Left lung (tissue), 10 donors: ENCODE measurements around the gene TNFAIP3. TPM values are rescaled to one million over a fixed set of nuclear protein-coding genes. Genes with fewer than 3 reads are reported as not detected.

Experiments used
- ATAC-seq: fragments of 200-7000 bp; cut with Tn5 transposase; one replicate; pipeline ENCODE4 v1.9.1; 2020; ENCODE audit warnings: moderate library complexity
- DNase-seq, 4 donors: peaks; one replicate each; pipeline ENCODE4 v3.0.0-alpha.2; 2013 to 2020
- H3K27ac ChIP-seq, 2 donors: fragments of 200-600 bp; sonication (generic) in 1 of 2; one replicate each; pipeline versions ENCODE4 v1.5.0 to v1.8.0; 2020 to 2021
- H3K27me3 ChIP-seq, 2 donors: fragments of 200-600 bp; sonication (generic) in 1 of 2; one replicate each; pipeline versions ENCODE4 v1.5.0 to v1.8.0; 2020 to 2021
- H3K36me3 ChIP-seq, 2 donors: fragments of 200-600 bp; sonication (generic) in 1 of 2; one replicate each; pipeline versions ENCODE4 v1.5.0 to v1.8.0; 2020 to 2021
- H3K4me1 ChIP-seq, 2 donors: fragments of 200-600 bp; one replicate each; pipeline ENCODE4 v1.8.0; 2021
- H3K4me3 ChIP-seq, 2 donors: fragments of 200-600 bp; sonication (generic) in 1 of 2; one replicate each; pipeline versions ENCODE4 v1.5.0 to v1.8.0; 2020 to 2021; ENCODE audit warnings: mild to moderate bottlenecking in 1 of 2
- H3K9me3 ChIP-seq, 2 donors: fragments of 200-600 bp; sonication (generic) in 1 of 2; one replicate each; pipeline versions ENCODE4 v1.5.0 to v1.8.0; 2020 to 2021
- CTCF ChIP-seq, 2 donors: fragments of 200-600 bp; sonication (generic) in 1 of 2; IDR thresholded peaks; one replicate each; pipeline versions ENCODE4 v1.5.0 to v1.8.0; 2021; ENCODE audit warnings: antibody characterized with exemption in 2 of 2
- intact Hi-C, 2 donors: fragments of 100-400 bp; cut with DNase I; formaldehyde crosslinking; loops; one replicate each; pipeline versions ENCODE4 v1.11.2 to v1.14.2; 2022
- polyA plus RNA-seq, 6 donors: library from polyadenylated mRNA; unstranded; fragments of 120-200 nt; gene quantifications; one replicate each; pipeline ENCODE4 v1.2.1, GENCODE V29; 2013; ENCODE audit not compliant: insufficient read length in 6 of 6
- total RNA-seq, 2 donors: library from RNA; stranded (reverse); fragmentation: NEBNext Ultra II Directional; extraction: Animal tissue kit (Norgen Biotek cat#: 25700); gene quantifications; one replicate each; pipeline ENCODE4 v1.2.1, GENCODE V29; 2021
- donor health status: DM: no; HTN: yes; CAD: no.
- donor health status: DM: no; HTN: no; CAD: no.

TNFAIP3 gene
- total and polyA plus RNA-seq, 8 donors, result 14.6 to 102 (median 17.2) TPM

DNA sequence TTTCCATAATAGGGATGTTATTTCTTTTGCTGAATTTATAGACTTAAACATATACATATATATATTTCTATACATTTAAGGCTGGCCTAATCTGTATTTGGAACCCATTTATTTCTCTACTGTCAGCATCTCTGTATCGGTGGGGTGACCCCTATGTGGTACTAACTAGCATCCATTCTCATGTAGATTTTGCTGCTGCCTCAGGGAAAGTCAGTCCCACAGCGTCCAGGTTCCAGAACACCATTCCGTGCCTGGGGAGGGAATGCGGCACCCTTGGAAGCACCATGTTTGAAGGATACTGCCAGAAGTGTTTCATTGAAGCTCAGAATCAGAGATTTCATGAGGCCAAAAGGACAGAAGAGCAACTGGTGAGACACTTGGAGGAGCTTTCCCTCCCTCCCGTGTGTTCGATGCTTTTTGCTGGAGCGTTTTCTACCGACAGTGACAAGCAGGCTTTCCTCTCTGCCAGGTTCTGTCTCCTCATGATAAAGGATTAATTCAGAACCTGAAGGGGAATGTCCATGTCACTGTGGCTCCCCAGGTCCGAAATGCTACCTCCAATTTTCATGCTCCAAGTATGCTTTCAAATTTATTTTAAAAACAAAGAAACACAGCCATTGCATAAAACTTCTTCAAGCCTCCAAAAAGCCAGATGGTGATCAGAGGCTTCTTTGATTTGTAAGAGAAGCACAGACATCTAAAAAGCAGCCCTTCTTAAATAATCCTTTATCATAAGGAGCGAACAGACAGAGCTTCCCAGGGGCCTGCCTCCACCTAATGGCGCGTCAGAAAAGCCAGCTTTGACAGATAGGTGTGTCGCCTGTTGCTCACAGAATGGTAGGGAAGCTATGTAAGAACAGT, 13.1 kb downstream of the TNFAIP3 start:
- Histone ChIP-seq H3K4me1 (peaks cover 8 to 92% of the 10 kb centered on the region in 2 donors), H3K9me3 (peaks cover 0 to 2% of the 10 kb centered on the region in 2 donors), H3K27me3 (no peaks in the 10 kb centered on the region), H3K36me3 (peaks cover 5 to 83% of the 10 kb centered on the region in 2 donors), H3K27ac (peak overlapping the region in 1 of 2 donors; percentile 70), H3K4me3 (no peak overlapping the region)
- no peak for TF ChIP-seq CTCF (IDR thresholded peaks at IDR 0.05)
- ATAC-seq, result no peak
- no peak for DNase-seq
- intact Hi-C loops, result no loop called here

DNA sequence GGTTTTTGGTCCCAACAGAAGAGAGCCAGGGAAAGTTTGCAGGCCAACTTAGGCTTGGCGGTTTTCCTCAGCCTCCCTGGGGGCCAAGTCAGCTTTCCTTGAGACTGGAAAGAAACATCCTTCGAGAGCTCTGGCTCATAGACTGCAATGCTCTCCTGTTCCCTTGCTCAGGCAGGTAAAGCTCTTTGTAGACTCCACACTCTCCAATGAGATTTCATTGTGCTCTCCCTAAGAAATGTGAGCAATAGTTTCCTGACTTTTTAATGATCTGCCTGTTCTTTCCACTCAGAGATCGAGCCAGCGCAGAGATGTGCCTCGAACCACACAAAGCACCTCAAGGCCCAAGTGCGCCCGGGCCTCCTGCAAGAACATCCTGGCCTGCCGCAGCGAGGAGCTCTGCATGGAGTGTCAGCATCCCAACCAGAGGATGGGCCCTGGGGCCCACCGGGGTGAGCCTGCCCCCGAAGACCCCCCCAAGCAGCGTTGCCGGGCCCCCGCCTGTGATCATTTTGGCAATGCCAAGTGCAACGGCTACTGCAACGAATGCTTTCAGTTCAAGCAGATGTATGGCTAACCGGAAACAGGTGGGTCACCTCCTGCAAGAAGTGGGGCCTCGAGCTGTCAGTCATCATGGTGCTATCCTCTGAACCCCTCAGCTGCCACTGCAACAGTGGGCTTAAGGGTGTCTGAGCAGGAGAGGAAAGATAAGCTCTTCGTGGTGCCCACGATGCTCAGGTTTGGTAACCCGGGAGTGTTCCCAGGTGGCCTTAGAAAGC, 13.9 kb downstream of the TNFAIP3 start:
- Histone ChIP-seq H3K9me3 (peaks cover 0 to 2% of the 10 kb centered on the region in 2 donors), H3K27ac (peak overlapping the region in 1 of 2 donors; percentile 70), H3K36me3 (peaks cover under 1 to 75% of the 10 kb centered on the region in 2 donors), H3K4me1 (peaks cover 8 to 84% of the 10 kb centered on the region in 2 donors), H3K27me3 (no peaks in the 10 kb centered on the region), H3K4me3 (no peak overlapping the region)
- ATAC-seq, result no peak
- TF ChIP-seq CTCF (IDR thresholded peaks at IDR 0.05), result no peak
- intact Hi-C loops, result no loop called here
- DNase-seq, result peak in 1 of 4 donors; percentile 71

GRCh38 chr6:137881522-137881886, 14.4 kb downstream of the TNFAIP3 start:
- H3K36me3 ChIP-seq, result peaks cover 0 to 70% of the 10 kb centered on the region in 2 donors
- TF ChIP-seq CTCF (IDR thresholded peaks at IDR 0.05), result no peak
- intact Hi-C loops, result no loop called here
- no peaks in the 10 kb centered on the region for H3K27me3 ChIP-seq
- DNase-seq (no peak), ATAC-seq (no peak)
- peaks cover 0 to 2% of the 10 kb centered on the region in 2 donors for H3K9me3 ChIP-seq
- peaks cover 8 to 78% of the 10 kb centered on the region in 2 donors for H3K4me1 ChIP-seq
- peak overlapping the region in 1 of 2 donors; percentile 70 for H3K27ac ChIP-seq
- H3K4me3 ChIP-seq, result no peak overlapping the region

DNA sequence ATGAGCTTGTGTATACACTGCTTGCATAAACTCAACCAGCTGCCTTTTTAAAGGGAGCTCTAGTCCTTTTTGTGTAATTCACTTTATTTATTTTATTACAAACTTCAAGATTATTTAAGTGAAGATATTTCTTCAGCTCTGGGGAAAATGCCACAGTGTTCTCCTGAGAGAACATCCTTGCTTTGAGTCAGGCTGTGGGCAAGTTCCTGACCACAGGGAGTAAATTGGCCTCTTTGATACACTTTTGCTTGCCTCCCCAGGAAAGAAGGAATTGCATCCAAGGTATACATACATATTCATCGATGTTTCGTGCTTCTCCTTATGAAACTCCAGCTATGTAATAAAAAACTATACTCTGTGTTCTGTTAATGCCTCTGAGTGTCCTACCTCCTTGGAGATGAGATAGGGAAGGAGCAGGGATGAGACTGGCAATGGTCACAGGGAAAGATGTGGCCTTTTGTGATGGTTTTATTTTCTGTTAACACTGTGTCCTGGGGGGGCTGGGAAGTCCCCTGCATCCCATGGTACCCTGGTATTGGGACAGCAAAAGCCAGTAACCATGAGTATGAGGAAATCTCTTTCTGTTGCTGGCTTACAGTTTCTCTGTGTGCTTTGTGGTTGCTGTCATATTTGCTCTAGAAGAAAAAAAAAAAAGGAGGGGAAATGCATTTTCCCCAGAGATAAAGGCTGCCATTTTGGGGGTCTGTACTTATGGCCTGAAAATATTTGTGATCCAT, 15.3 kb downstream of the TNFAIP3 start:
- no peak for TF ChIP-seq CTCF (IDR thresholded peaks at IDR 0.05)
- no peaks in the 10 kb centered on the region for H3K27me3 ChIP-seq
- intact Hi-C loops, result no loop called here
- H3K4me3 ChIP-seq, result no peak overlapping the region
- peak; percentile 35 for ATAC-seq
- H3K27ac ChIP-seq, result peak overlapping the region in 1 of 2 donors; percentile 70
- H3K9me3 ChIP-seq, result peaks cover 0 to 2% of the 10 kb centered on the region in 2 donors
- H3K36me3 ChIP-seq, result peaks cover 0 to 61% of the 10 kb centered on the region in 2 donors
- no peak for DNase-seq
- peaks cover 8 to 71% of the 10 kb centered on the region in 2 donors for H3K4me1 ChIP-seq
